ENCODE results near the gene REC114. TPM values are rescaled to one million over a fixed set of nuclear protein-coding genes. Genes with fewer than 3 reads are reported as not detected.
A peak's percentile ranks its signal among the peaks of the same experiment; 100 is the strongest.

The REC114 gene
- polyA plus RNA-seq, 3 donors = not detected

- WGBS (ENCODE audit: insufficient coverage) = no CpG with 5 or more reads among the region's 1 CpG
These were observed 159.5 kb downstream of the REC114 start for GRCh38 chr15:73602446-73602843.

GRCh38 chr15:73602992-73603391 is 160.0 kb downstream of the REC114 start:
- WGBS (ENCODE audit: insufficient coverage) = no CpG with 5 or more reads among the region's 2 CpGs
- Histone ChIP-seq H3K4me3 (replicated peaks in 1 of 3; ENCODE audit: low read depth in 2 of 3, low read length in 3 of 3) (peak overlapping the region in 1 of 3 experiments; percentile 39), H4K20me1 (ENCODE audit: insufficient read depth, low read length) (peaks cover 100% of the 10 kb centered on the region), H3K27me3 (ENCODE audit: control insufficient read depth in 2 of 2, insufficient read depth in 2 of 2, low read length in 2 of 2) (no peaks in the 10 kb centered on the region), H3K79me2 (ENCODE audit: insufficient read depth, low read length) (peaks cover 100% of the 10 kb centered on the region), H3K4me2 (replicated peaks; ENCODE audit: extremely low read depth, low read length, poor library complexity, severe bottlenecking) (no peak overlapping the region), H2AFZ (ENCODE audit: insufficient read depth, low read depth, low read length, poor library complexity, severe bottlenecking) (no peak overlapping the region), H3K4me1 (ENCODE audit: control insufficient read depth in 1 of 2, insufficient read depth in 2 of 2, low read length in 2 of 2) (peaks cover 28 to 44% of the 10 kb centered on the region in 2 donors), H3K9ac (ENCODE audit: insufficient read depth, low read length, poor library complexity, severe bottlenecking) (peak overlapping the region; percentile 29), H3K27ac (ENCODE audit: low read depth in 1 of 2, low read length in 2 of 2) (peak overlapping the region in 1 of 2 donors; percentile 76), H3K9me3 (replicated peaks in 1 of 2; ENCODE audit: control insufficient read depth in 1 of 2, insufficient read depth in 1 of 2, low read length in 2 of 2) (no peaks in the 10 kb centered on the region), H3K36me3 (replicated peaks in 1 of 2; ENCODE audit: control insufficient read depth in 1 of 2, insufficient read depth in 2 of 2, low read length in 2 of 2) (peaks cover 0 to 21% of the 10 kb centered on the region in 2 donors)
- intact Hi-C loops (cut with micrococcal nuclease) = no loop called here
- no peaks in the 10 kb centered on the region for H3K27me3 Mint-ChIP-seq (ENCODE audit: low read depth in 3 of 3)
- TF ChIP-seq CTCF (IDR thresholded peaks at IDR 0.05) = no peak
- H3K36me3 Mint-ChIP-seq = peaks cover 7 to 24% of the 10 kb centered on the region in 2 donors
- H3K9me3 Mint-ChIP-seq = no peaks in the 10 kb centered on the region
- DNase-seq = no peak
- H3K27ac Mint-ChIP-seq = peak overlapping the region in 3 of 7 donors; percentile 1 to 25 (median 18)
- peaks cover 24% of the 10 kb centered on the region for H3K4me1 Mint-ChIP-seq
- H3K4me3 Mint-ChIP-seq = no peak overlapping the region

More at GRCh38 chr15:73602446-73602843, 159.5 kb downstream of the REC114 start:
- H3K27me3 ChIP-seq (ENCODE audit: control insufficient read depth in 2 of 2, insufficient read depth in 2 of 2, low read length in 2 of 2) = no peaks in the 10 kb centered on the region
- no peaks in the 10 kb centered on the region for H3K9me3 Mint-ChIP-seq
- peaks cover 23 to 39% of the 10 kb centered on the region in 2 donors for H3K4me1 ChIP-seq (ENCODE audit: control insufficient read depth in 1 of 2, insufficient read depth in 2 of 2, low read length in 2 of 2)
- H3K9ac ChIP-seq (ENCODE audit: insufficient read depth, low read length, poor library complexity, severe bottlenecking) = peak overlapping the region; percentile 29
- intact Hi-C loops (cut with micrococcal nuclease) = no loop called here
- no peak for TF ChIP-seq CTCF (IDR thresholded peaks at IDR 0.05)
- peak overlapping the region in 1 of 3 experiments; percentile 39 for H3K4me3 ChIP-seq (replicated peaks in 1 of 3; ENCODE audit: low read depth in 2 of 3, low read length in 3 of 3)
- peaks cover 7 to 25% of the 10 kb centered on the region in 2 donors for H3K36me3 Mint-ChIP-seq
- H3K27me3 Mint-ChIP-seq (ENCODE audit: low read depth in 3 of 3) = no peaks in the 10 kb centered on the region
- H4K20me1 ChIP-seq (ENCODE audit: insufficient read depth, low read length) = peaks cover 100% of the 10 kb centered on the region
- H3K79me2 ChIP-seq (ENCODE audit: insufficient read depth, low read length) = peaks cover 100% of the 10 kb centered on the region
- peak overlapping the region; percentile 55 for H3K4me2 ChIP-seq (replicated peaks; ENCODE audit: extremely low read depth, low read length, poor library complexity, severe bottlenecking)
- peaks cover 0 to 22% of the 10 kb centered on the region in 2 donors for H3K36me3 ChIP-seq (replicated peaks in 1 of 2; ENCODE audit: control insufficient read depth in 1 of 2, insufficient read depth in 2 of 2, low read length in 2 of 2)
- no peak overlapping the region for H3K4me3 Mint-ChIP-seq
- DNase-seq = peak in 1 of 3 donors; percentile 3
- H3K4me1 Mint-ChIP-seq = peaks cover 22% of the 10 kb centered on the region
- no peaks in the 10 kb centered on the region for H3K9me3 ChIP-seq (replicated peaks in 1 of 2; ENCODE audit: control insufficient read depth in 1 of 2, insufficient read depth in 1 of 2, low read length in 2 of 2)
- peak overlapping the region in 1 of 2 donors; percentile 76 for H3K27ac ChIP-seq (ENCODE audit: low read depth in 1 of 2, low read length in 2 of 2)
- H2AFZ ChIP-seq (ENCODE audit: insufficient read depth, low read depth, low read length, poor library complexity, severe bottlenecking) = no peak overlapping the region
- no peak overlapping the region for H3K27ac Mint-ChIP-seq

Measured in CD14-positive monocyte (primary cell).